Caco-2 (cell line): ENCODE data around the gene TEAD1. TPM values are rescaled to one million over a fixed set of nuclear protein-coding genes. Genes with fewer than 3 reads are reported as not detected.

Experiments used
- BruUV-seq: library from RNA; stranded (reverse); fragments of 400-500 nt; replicated peaks from 2 replicates; lab custom pipeline; 2021; lab: Mats Ljungman, UMichigan
- CTCF ChIA-PET: fragments of 300-600 bp; sonication (Branson Sonifier 250); formaldehyde crosslinking; loops from one replicate; lab custom pipeline; 2022; ENCODE audit warnings: antibody characterized with exemption; lab: Charles Lee
- POLR2A ChIA-PET: fragments of 300-600 bp; sonication (Branson Sonifier 250); formaldehyde crosslinking; loops from one replicate; lab custom pipeline; 2022; ENCODE audit warnings: antibody characterized with exemption; lab: Charles Lee
- DNase-seq, 2 experiments: peaks; one replicate each; pipeline versions ENCODE4 v3.0.0 to v3.0.0-alpha.2; 2020 to 2022
- H3K27me3 ChIP-seq: replicated peaks from 2 replicates; pipeline ENCODE4 v1.6.0; 2011; ENCODE audit warnings: low read length; ENCODE audit not compliant: control insufficient read depth, insufficient read depth
- H3K36me3 ChIP-seq: 2 replicates; pipeline ENCODE4 v1.5.1; 2011; ENCODE audit warnings: low read length; ENCODE audit not compliant: control insufficient read depth, insufficient read depth
- H3K4me1 ChIP-seq: fragments of 250-450 bp; sonication (Bioruptor Pico); 2 replicates; pipeline ENCODE4 v1.5.1; 2020; ENCODE audit warnings: mild to moderate bottlenecking
- H3K4me3 ChIP-seq: 2 replicates; pipeline ENCODE4 v1.5.1; 2011; ENCODE audit warnings: low read depth, mild to moderate bottlenecking, control low read depth, low read length
- H3K9me3 ChIP-seq: fragments of 250-450 bp; sonication (Bioruptor Pico); 2 replicates; pipeline ENCODE4 v1.5.1; 2020; ENCODE audit warnings: mild to moderate bottlenecking, moderate library complexity
- H3K27ac Mint-ChIP-seq: one replicate; pipeline ENCODE4 v1.8.0; 2022; ENCODE audit warnings: mixed read lengths; ENCODE audit not compliant: unreplicated experiment
- H3K27me3 Mint-ChIP-seq: one replicate; pipeline ENCODE4 v1.8.0; 2022; ENCODE audit warnings: mixed read lengths; ENCODE audit not compliant: insufficient read depth, unreplicated experiment
- H3K36me3 Mint-ChIP-seq: one replicate; pipeline ENCODE4 v1.8.0; 2022; ENCODE audit warnings: mild to moderate bottlenecking, mixed read lengths; ENCODE audit not compliant: insufficient read depth, unreplicated experiment
- H3K4me1 Mint-ChIP-seq: one replicate; pipeline ENCODE4 v1.8.0; 2022; ENCODE audit warnings: low read depth, mixed read lengths; ENCODE audit not compliant: unreplicated experiment
- H3K4me3 Mint-ChIP-seq: one replicate; pipeline ENCODE4 v1.8.0; 2022; ENCODE audit warnings: mild to moderate bottlenecking, moderate library complexity, mixed read lengths; ENCODE audit not compliant: unreplicated experiment
- H3K9me3 Mint-ChIP-seq: one replicate; pipeline ENCODE4 v1.8.0; 2022; ENCODE audit warnings: mixed read lengths; ENCODE audit not compliant: unreplicated experiment
- intact Hi-C: fragments of 100-400 bp; cut with micrococcal nuclease; formaldehyde crosslinking; loops from one replicate; pipeline ENCODE4 v1.10.0; 2022; ENCODE audit not compliant: unreplicated experiment
- total RNA-seq: library from RNA; stranded (reverse); gene quantifications from 2 replicates; pipeline ENCODE4 v1.2.3, GENCODE V29; 2022
- TF ChIP-seq, protein P1 (sequence below), 2 experiments: fragments of 200-600 bp in 1 of 2; IDR thresholded peaks; 1 replicate in 1 of 2; 2 replicates in 1 of 2; pipeline versions ENCODE4 v1.5.1 to v1.8.0; 2011 to 2022; ENCODE audit warnings: antibody characterized with exemption in 1 of 2, control low read depth in 1 of 2, inconsistent platforms in 1 of 2, low read depth in 1 of 2, low read length in 1 of 2, mild to moderate bottlenecking in 1 of 2, moderate library complexity in 1 of 2; ENCODE audit not compliant: insufficient read depth in 1 of 2, severe bottlenecking in 1 of 2, unreplicated experiment in 1 of 2

The TEAD1 gene
- total RNA-seq, 1 experiment from 2014 or later = 144 TPM

DNA sequence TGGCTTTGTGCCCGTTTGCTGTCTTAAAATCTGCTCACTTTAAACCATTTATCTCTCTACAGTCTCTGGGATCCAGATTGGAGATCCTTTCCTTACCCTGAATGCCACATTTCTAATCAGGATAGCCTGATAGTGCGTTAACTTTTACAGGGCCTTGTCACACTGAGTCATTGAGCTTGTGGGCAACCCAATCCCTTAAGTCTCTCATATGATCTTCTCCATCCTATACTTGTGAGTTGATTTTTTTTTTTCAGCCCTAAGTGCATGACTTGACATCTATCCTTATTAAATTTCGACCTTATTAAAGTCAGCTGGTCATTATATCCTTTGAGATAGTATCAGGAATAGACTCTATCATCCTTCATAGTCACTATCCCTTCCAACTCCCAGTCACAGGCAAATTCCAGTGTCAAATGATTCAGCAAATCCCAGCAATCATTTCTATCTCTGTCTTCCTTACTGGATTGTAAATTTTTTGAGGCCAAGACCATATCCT, 57.7 kb downstream of the TEAD1 start:
- no peak overlapping the region for H3K27ac Mint-ChIP-seq
- H3K4me1 Mint-ChIP-seq = peaks cover 49% of the 10 kb centered on the region
- H3K9me3 Mint-ChIP-seq = no peaks in the 10 kb centered on the region
- Histone ChIP-seq H3K4me3 (no peak overlapping the region), H3K27me3 (no peaks in the 10 kb centered on the region), H3K4me1 (peaks cover 37% of the 10 kb centered on the region), H3K36me3 (no peaks in the 10 kb centered on the region), H3K9me3 (no peaks in the 10 kb centered on the region)
- no TSS peak for BruUV-seq
- CTCF ChIA-PET = no interaction called here
- TF ChIP-seq, protein P1, sequence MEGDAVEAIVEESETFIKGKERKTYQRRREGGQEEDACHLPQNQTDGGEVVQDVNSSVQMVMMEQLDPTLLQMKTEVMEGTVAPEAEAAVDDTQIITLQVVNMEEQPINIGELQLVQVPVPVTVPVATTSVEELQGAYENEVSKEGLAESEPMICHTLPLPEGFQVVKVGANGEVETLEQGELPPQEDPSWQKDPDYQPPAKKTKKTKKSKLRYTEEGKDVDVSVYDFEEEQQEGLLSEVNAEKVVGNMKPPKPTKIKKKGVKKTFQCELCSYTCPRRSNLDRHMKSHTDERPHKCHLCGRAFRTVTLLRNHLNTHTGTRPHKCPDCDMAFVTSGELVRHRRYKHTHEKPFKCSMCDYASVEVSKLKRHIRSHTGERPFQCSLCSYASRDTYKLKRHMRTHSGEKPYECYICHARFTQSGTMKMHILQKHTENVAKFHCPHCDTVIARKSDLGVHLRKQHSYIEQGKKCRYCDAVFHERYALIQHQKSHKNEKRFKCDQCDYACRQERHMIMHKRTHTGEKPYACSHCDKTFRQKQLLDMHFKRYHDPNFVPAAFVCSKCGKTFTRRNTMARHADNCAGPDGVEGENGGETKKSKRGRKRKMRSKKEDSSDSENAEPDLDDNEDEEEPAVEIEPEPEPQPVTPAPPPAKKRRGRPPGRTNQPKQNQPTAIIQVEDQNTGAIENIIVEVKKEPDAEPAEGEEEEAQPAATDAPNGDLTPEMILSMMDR (IDR thresholded peaks at IDR 0.05; ENCODE audit: insufficient read depth in 1 of 2, low read depth in 1 of 2, low read length in 1 of 2, severe bottlenecking in 1 of 2, unreplicated experiment in 1 of 2) = no peak
- H3K27me3 Mint-ChIP-seq = no peaks in the 10 kb centered on the region
- intact Hi-C loops = no loop called here
- POLR2A ChIA-PET = no interaction called here
- peaks cover 18% of the 10 kb centered on the region for H3K36me3 Mint-ChIP-seq
- no peak overlapping the region for H3K4me3 Mint-ChIP-seq
- DNase-seq = no peak

DNA sequence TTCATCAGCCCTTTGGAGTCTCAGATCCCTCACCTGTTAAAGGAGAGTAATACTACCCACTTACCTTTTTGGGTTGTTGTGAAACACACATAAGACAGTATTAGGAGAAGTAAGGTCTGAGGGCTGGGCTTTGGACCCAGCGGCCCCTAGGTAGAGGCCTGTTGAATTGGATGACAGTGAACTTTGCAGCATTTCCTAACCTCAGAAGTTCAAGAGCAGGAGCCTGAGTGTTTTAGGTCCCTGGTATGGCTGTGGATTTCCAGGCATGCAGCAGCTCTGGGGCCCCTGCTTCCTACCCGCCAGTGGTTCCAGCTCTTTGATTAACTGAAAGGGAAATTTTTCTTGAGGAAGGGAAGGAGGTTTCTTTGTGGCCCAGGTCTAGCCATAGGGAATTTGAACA, 58.9 kb downstream of the TEAD1 start:
- Mint-ChIP-seq H3K9me3 (no peaks in the 10 kb centered on the region), H3K27me3 (no peaks in the 10 kb centered on the region), H3K36me3 (peaks cover 13% of the 10 kb centered on the region), H3K27ac (no peak overlapping the region), H3K4me3 (no peak overlapping the region), H3K4me1 (peaks cover 37% of the 10 kb centered on the region)
- ChIA-PET POLR2A (interaction anchor here (0.6 kb wide), 1 partner anchor 45 kb away, joined by 3 read pairs; no protein-coding TSS in a partner anchor), CTCF (no interaction called here)
- intact Hi-C loops = no loop called here
- Histone ChIP-seq H3K4me1 (peaks cover 27% of the 10 kb centered on the region), H3K9me3 (no peaks in the 10 kb centered on the region), H3K4me3 (no peak overlapping the region), H3K27me3 (no peaks in the 10 kb centered on the region), H3K36me3 (no peaks in the 10 kb centered on the region)
- TF ChIP-seq, protein P1 (IDR thresholded peaks at IDR 0.05; ENCODE audit: insufficient read depth in 1 of 2, low read depth in 1 of 2, low read length in 1 of 2, severe bottlenecking in 1 of 2, unreplicated experiment in 1 of 2) = no peak
- DNase-seq = no peak
- no TSS peak for BruUV-seq

DNA sequence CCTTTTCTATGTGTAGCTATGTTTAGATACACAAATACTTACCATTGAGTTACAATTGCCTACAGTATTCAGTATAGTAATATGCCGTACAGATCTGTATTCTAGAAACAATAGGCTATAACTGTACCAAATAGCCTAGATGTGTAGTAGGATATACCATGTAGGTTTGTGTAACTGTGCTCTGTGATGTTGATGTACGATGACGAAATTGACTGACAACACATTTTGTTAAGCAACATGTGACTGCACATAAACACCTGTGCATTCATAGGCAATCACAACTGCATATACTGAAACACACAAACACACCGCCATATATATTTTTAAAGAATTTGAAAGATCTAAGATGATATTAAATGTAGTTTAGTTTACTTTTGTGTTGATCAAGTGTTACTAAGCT, 60.4 kb downstream of the TEAD1 start:
- Histone ChIP-seq H3K9me3 (no peaks in the 10 kb centered on the region), H3K36me3 (no peaks in the 10 kb centered on the region), H3K4me3 (no peak overlapping the region), H3K4me1 (peaks cover 26% of the 10 kb centered on the region), H3K27me3 (no peaks in the 10 kb centered on the region)
- no peak overlapping the region for H3K27ac Mint-ChIP-seq
- TF ChIP-seq, protein P1 (IDR thresholded peaks at IDR 0.05; ENCODE audit: insufficient read depth in 1 of 2, low read depth in 1 of 2, low read length in 1 of 2, severe bottlenecking in 1 of 2, unreplicated experiment in 1 of 2) = no peak
- peaks cover 12% of the 10 kb centered on the region for H3K36me3 Mint-ChIP-seq
- peaks cover 24% of the 10 kb centered on the region for H3K4me1 Mint-ChIP-seq
- DNase-seq = no peak
- H3K4me3 Mint-ChIP-seq = no peak overlapping the region
- no peaks in the 10 kb centered on the region for H3K27me3 Mint-ChIP-seq
- no TSS peak for BruUV-seq
- no peaks in the 10 kb centered on the region for H3K9me3 Mint-ChIP-seq
- intact Hi-C loops = no loop called here
- ChIA-PET POLR2A (no interaction called here), CTCF (interaction anchor here (0.6 kb wide), 1 partner anchor 15 kb away, joined by 8 read pairs; no protein-coding TSS in a partner anchor)
